GM19397 (cell line): ENCODE data around the gene TSPAN2.

ENCODE experiments used
- ATAC-seq: cut with Tn5 transposase; IDR thresholded peaks from one replicate; pipeline ENCODE4 v1.9.1; 2021; ENCODE audit warnings: mild to moderate bottlenecking, moderate library complexity; ENCODE audit not compliant: unreplicated experiment

The TSPAN2 gene

GRCh38 chr1:115077286-115077983 lies 11.9 kb downstream of the TSPAN2 start:
- ATAC-seq: no peak

- no peak for ATAC-seq
Observed at GRCh38 chr1:115076384-115076915, 12.9 kb downstream of the TSPAN2 start.

GRCh38 chr1:115074839-115075534 lies 14.3 kb downstream of the TSPAN2 start:
- no peak for ATAC-seq

GRCh38 chr1:115073298-115074087 lies 15.8 kb downstream of the TSPAN2 start:
- no peak for ATAC-seq

GRCh38 chr1:115071012-115071664 lies 18.2 kb downstream of the TSPAN2 start:
- ATAC-seq: no peak

GRCh38 chr1:115069659-115070308 lies 19.5 kb downstream of the TSPAN2 start:
- no peak for ATAC-seq

- no peak for ATAC-seq
Observed at GRCh38 chr1:115068826-115069585, 20.3 kb downstream of the TSPAN2 start.

- ATAC-seq: no peak
Observed at GRCh38 chr1:115067161-115067859, 22.0 kb downstream of the TSPAN2 start.

- ATAC-seq: no peak
Observed at GRCh38 chr1:115065021-115065420, 24.3 kb downstream of the TSPAN2 start.

GRCh38 chr1:115064461-115064860 lies 24.8 kb downstream of the TSPAN2 start:
- no peak for ATAC-seq

- no peak for ATAC-seq
Observed at GRCh38 chr1:115063228-115063901, 25.9 kb downstream of the TSPAN2 start.

- ATAC-seq: no peak
Observed at GRCh38 chr1:115062542-115063004, 26.7 kb downstream of the TSPAN2 start.

GRCh38 chr1:115060501-115060900 lies 28.8 kb downstream of the TSPAN2 start:
- ATAC-seq: no peak

- no peak for ATAC-seq
Observed at GRCh38 chr1:115059316-115059715, 30.0 kb downstream of the TSPAN2 start.

- ATAC-seq: no peak
Observed at GRCh38 chr1:115057661-115058254, 31.5 kb downstream of the TSPAN2 start.

- no peak for ATAC-seq
Observed at GRCh38 chr1:115056395-115056798, 32.9 kb downstream of the TSPAN2 start.

- ATAC-seq: peak; percentile 78
Observed at GRCh38 chr1:115052454-115053083, 36.7 kb downstream of the TSPAN2 start.

- no peak for ATAC-seq
Observed at GRCh38 chr1:115051850-115052249, 37.5 kb downstream of the TSPAN2 start.
